Right ventricle myocardium superior (tissue), 1 donor: ENCODE results near the gene CFAP410. TPM values are rescaled to one million over a fixed set of nuclear protein-coding genes. Genes with fewer than 3 reads are reported as not detected.
A peak's percentile ranks its signal among the peaks of the same experiment; 100 is the strongest.
"Not testable (repeated sequence)": the region's sequence is repeated elsewhere in the genome, so short reads cannot be mapped to it uniquely, and the experiment has no call there.

Source experiments
- ATAC-seq: fragments of 200-7000 bp; cut with Tn5 transposase; one replicate; pipeline ENCODE4 v1.9.1; 2020; ENCODE audit warnings: mild to moderate bottlenecking; ENCODE audit not compliant: poor library complexity
- DNase-seq: peaks from one replicate; pipeline ENCODE4 v3.0.0-alpha.2; 2020
- intact Hi-C: fragments of 100-400 bp; cut with DNase I; formaldehyde crosslinking; loops from one replicate; pipeline ENCODE4 v1.11.2; 2022
- total RNA-seq: library from RNA; stranded (reverse); fragmentation: NEBNext Ultra II Directional; extraction: Animal tissue kit (Norgen Biotek cat#: 25700); gene quantifications from one replicate; pipeline ENCODE4 v1.2.1, GENCODE V29; 2021
- donor health status: DM: no; HTN: yes; CAD: no; lungs with severe emphysema.

CFAP410 gene
- total RNA-seq, 1 donor from 2014 or later, result 13.9 TPM

DNA sequence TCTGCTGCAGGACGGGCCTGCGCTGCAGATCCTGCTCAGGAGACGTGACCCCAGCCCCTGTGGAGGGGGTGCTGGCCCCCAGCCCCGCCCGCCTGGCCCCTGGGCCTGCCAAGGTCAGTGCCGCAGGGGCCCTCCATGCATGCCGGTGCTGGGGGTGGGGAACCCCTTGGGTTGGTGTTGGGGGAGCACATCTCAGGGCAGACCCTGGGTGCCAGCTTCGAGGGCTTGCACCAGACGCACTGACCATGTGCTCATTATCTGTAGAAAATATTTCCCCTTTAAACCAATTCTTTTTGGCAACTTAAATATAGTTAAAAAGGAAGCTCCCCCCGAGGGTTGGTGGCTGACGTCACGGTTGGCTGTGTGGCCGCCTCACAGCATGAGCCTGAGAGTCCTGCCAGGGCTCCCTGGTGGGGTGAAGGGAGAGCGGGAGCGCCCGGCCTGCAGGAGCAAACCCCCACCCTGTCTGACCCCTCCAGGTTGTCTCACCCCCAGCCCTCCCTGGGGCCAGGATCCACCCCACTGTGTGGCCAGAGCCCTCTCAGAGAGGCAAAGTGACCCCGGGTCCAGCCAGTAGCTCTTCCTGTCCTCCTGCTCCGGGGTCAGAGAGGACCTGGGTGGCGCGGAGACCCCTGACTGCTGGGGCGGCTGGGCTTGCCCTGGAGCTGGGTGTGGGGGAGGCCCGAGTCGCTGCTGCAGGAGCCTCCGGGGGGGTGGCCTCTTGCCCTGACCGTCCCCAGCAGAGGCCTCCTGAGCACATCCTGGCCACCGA lies 44.6 kb downstream of the CFAP410 start:
- intact Hi-C loops, result no loop called here
- ATAC-seq (peak; percentile 55), DNase-seq (peak; percentile 94)

DNA sequence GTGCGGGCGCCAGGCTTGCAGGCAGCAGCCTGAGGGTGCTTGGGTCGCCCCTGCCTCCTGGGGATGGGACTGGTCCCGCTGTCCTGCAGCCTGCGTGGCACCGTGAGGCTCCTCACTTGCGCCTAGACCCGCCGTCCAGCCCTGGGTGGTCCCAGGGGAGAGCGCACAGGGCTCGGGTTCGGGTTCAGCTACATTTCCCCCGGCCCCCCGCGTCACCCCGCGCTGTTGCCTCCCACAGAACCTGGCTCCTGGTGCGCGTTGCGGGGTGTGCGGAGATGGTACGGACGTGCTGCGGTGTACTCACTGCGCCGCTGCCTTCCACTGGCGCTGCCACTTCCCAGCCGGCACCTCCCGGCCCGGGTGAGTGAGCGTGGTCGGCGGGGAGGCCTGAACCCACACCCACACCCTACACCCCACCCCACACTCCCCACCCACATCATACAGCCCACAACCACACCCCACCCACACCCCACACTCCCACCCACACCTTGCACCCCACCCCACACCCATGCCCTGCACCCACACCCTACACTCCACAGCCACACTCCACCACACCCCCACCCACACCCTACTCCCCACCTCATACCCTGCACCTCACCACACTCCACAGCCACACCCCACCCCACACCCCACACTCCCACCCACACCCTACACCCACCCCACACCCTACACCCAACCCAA lies 45.5 kb downstream of the CFAP410 start:
- ATAC-seq, result no peak
- DNase-seq, result no peak
- intact Hi-C loops, result no loop called here

DNA sequence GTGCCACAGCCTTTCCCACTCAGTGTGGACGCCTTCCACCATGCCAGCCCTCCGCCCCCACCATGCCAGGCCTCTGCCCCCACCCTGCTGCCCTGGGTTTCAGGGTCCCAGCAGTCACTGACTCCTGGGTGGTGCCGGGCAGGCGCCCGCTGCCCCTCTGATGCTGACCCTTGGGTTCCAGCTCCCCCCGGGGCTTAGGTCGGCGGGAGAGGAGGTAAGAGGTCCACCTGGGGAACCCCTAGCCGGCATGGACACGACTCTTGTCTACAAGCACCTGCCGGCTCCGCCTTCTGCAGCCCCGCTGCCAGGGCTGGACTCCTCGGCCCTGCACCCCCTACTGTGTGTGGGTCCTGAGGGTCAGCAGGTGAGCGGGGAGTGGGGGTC lies 46.4 kb downstream of the CFAP410 start:
- DNase-seq (no peak), ATAC-seq (no peak)
- intact Hi-C loops, result no loop called here

- intact Hi-C loops, result no loop called here
- DNase-seq, result no peak
- ATAC-seq, result no peak
Measured at GRCh38 chr21:44291936-44292811, 47.0 kb downstream of the CFAP410 start.

DNA sequence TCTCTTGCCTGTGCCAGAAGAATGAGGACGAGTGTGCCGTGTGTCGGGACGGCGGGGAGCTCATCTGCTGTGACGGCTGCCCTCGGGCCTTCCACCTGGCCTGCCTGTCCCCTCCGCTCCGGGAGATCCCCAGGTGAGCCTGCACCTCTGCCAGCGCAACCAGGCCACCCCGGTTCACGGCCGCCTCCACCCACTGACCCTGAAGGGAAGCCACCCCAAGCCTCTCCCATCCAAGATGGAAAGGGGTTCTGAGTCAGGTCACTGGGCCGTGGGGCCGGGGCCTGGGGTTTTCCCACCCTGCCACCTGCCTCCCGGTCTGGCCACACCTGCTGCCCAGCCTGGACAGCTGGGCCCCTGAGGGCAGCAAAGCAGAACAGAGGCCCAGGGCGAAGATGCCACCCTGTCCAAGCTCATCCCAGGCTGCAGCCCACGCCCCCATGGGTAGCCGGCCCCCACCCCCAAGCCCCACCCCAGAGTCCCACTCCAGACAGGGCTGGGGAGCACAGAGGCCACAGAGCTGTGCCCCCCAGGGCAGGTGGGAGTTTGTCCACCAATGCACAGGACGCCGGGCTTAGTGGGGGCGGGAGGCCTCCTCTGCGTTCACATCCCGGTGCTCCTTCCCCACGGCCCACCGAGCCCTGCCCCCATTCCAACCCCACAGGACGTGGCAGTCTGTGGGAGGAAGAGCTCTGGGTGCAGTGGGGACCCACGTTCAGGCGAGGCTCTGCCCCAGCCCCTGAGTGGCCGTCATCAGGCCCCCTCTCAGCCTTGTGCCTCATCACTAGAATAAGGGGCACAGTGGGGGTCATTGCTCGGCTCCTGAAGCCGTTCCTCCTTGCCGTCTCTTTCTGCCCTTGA lies 47.9 kb downstream of the CFAP410 start:
- intact Hi-C loops, result no loop called here
- DNase-seq (no peak), ATAC-seq (no peak)

DNA sequence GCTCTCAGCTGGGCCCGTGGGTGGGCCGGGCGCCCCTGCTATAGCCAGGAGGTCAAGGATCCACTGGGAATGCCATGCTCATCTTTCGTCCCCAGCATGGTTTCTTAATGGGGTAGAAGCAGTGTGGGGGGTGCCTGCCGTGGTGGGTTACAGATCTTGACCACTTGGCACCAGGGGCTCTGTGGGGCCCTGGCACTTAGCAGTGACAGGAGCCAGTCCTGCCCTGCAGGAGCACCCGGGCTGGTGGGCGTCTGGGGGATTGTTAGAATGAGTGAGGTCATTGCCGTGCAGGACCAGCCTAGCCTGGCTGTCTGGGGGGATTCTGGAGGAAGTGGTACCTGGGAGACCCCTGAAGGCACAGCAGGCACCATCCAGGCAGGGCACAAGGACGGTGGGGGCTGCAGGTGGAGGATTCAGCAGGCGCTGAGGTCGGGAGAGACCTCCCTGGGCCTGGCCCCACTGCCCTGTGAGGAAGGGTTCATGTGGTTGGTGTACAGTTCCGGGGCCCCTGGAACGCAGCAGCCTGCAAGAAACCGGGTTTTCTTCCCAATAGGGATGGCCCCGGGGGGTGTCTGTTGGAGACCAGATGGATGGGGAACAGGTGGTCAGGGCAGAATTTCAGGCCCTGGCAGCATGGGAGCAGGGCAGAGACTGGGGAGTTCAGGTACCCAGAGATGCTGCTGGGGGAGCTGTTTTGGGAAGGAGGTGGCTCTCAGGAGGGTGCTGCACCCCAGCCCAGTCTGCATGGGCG lies 48.7 kb downstream of the CFAP410 start:
- ATAC-seq, result no peak
- no peak for DNase-seq
- intact Hi-C loops, result no loop called here

- ATAC-seq, result no peak
- no peak for DNase-seq
- intact Hi-C loops, result no loop called here
Measured at GRCh38 chr21:44289381-44290010, 49.7 kb downstream of the CFAP410 start.

- intact Hi-C loops, result no loop called here
- ATAC-seq, result no peak
- DNase-seq, result no peak
Measured at GRCh38 chr21:44288251-44289110, 50.7 kb downstream of the CFAP410 start.

- intact Hi-C loops, result no loop called here
- ATAC-seq (no peak), DNase-seq (peak; percentile 35)
Measured at GRCh38 chr21:44286716-44287632, 52.2 kb downstream of the CFAP410 start.

- DNase-seq (no peak), ATAC-seq (no peak)
- intact Hi-C loops, result no loop called here
Measured at GRCh38 chr21:44286086-44286715, 53.0 kb downstream of the CFAP410 start.

GRCh38 chr21:44285138-44285992 lies 53.8 kb downstream of the CFAP410 start, which contains the start of gene AIRE:
TSS of gene AIRE (plus strand) at chr21:44285876. CDS start at chr21:44286007, 131 bp downstream.
- peak; percentile 40 for DNase-seq
- ATAC-seq, result peak; percentile 26
- intact Hi-C loops, result no loop called here

DNA sequence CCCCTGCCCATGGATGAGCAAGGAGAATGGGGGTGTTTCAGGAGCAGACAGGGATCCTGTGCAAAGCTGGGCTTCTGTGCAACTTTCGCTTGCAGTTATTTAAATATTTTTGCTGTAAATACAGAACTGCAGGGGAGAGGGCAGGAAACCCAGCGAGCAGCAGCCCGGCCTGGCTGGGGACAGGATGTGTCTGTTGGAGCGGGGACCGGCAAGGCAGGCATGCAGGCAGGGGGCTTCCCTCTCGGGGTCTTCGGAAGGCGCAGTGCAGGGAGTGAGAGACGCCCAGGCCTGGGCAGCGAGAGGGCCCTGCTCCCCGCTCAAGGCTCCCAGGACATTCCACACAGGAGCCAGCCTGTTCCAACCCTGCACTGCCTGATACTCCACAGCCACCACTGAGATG lies 55.2 kb downstream of the CFAP410 start:
- intact Hi-C loops, result no loop called here
- DNase-seq (no peak), ATAC-seq (no peak)

DNA sequence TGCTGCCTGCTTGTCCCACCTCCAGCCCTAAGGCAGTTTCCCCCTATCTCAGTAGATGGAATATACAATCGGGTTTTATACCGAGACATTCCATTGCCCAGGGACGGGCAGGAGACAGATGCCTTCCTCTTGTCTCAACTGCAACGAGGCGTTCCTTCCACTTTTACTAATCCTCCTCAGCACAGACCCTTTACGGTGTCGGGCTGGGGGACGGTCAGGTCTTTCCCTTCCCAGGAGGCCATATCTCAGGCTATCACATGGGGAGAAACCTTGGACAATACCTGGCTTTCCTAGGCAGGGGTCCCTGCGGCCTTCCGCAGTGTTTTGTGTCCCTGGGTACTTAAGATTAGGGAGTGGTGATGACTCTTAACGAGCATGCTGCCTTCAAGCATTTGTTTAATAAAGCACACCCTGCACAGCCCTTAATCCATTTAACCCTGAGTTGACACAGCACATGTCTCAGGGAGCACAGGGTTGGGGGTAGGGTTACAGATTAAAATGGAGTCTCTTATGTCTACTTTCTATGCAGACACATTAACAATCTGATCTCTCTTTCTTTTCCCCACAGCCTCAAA lies 55.9 kb downstream of the CFAP410 start:
- ATAC-seq, intact Hi-C loops, DNase-seq: not testable (repeated sequence)

DNA sequence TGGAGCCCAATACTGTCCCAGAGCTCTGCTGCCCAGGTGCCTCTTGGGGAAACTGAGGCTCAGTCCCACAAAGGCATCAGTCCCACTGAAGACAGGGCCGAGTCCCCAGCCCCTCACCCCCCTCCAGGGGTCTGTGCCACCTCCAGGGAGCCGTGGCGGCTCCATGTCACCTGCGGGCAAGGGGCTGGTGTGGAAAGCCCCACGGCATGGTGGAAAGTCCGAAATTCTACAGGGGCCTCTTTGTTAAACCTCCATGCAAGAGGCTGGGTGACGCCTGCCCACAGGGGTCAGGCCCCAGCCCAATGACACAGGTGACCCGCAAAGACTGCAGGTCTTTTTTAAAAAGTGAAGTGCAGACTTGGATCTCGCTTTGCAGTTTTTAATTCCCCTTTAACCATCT lies 56.8 kb downstream of the CFAP410 start:
- DNase-seq (no peak), ATAC-seq (no peak)
- intact Hi-C loops, result no loop called here
